Caco-2 (cell line): ENCODE measurements around the gene EPPIN. TPM values are rescaled to one million over a fixed set of nuclear protein-coding genes. Genes with fewer than 3 reads are reported as not detected.

Source experiments
- Bru-seq: library from RNA; stranded (reverse); fragments of 400-500 nt; gene quantifications from one replicate; lab custom pipeline; 2021; lab: Mats Ljungman, UMichigan
- BruChase-seq, 2 experiments: library from RNA; stranded (reverse); fragments of 400-500 nt; gene quantifications; one replicate each; lab custom pipeline; 2021; lab: Mats Ljungman, UMichigan
- BruUV-seq: library from RNA; stranded (reverse); fragments of 400-500 nt; replicated peaks from 2 replicates; lab custom pipeline; 2021; lab: Mats Ljungman, UMichigan
- CTCF ChIA-PET: fragments of 300-600 bp; sonication (Branson Sonifier 250); formaldehyde crosslinking; loops from one replicate; lab custom pipeline; 2022; ENCODE audit warnings: antibody characterized with exemption; lab: Charles Lee
- POLR2A ChIA-PET: fragments of 300-600 bp; sonication (Branson Sonifier 250); formaldehyde crosslinking; loops from one replicate; lab custom pipeline; 2022; ENCODE audit warnings: antibody characterized with exemption; lab: Charles Lee
- DNase-seq, 2 experiments: peaks; one replicate each; pipeline versions ENCODE4 v3.0.0 to v3.0.0-alpha.2; 2020 to 2022
- H3K27me3 ChIP-seq: replicated peaks from 2 replicates; pipeline ENCODE4 v1.6.0; 2011; ENCODE audit warnings: low read length; ENCODE audit not compliant: control insufficient read depth, insufficient read depth
- H3K36me3 ChIP-seq: 2 replicates; pipeline ENCODE4 v1.5.1; 2011; ENCODE audit warnings: low read length; ENCODE audit not compliant: control insufficient read depth, insufficient read depth
- H3K4me1 ChIP-seq: fragments of 250-450 bp; sonication (Bioruptor Pico); 2 replicates; pipeline ENCODE4 v1.5.1; 2020; ENCODE audit warnings: mild to moderate bottlenecking
- H3K4me3 ChIP-seq: 2 replicates; pipeline ENCODE4 v1.5.1; 2011; ENCODE audit warnings: low read depth, mild to moderate bottlenecking, control low read depth, low read length
- H3K9me3 ChIP-seq: fragments of 250-450 bp; sonication (Bioruptor Pico); 2 replicates; pipeline ENCODE4 v1.5.1; 2020; ENCODE audit warnings: mild to moderate bottlenecking, moderate library complexity
- H3K27ac Mint-ChIP-seq: one replicate; pipeline ENCODE4 v1.8.0; 2022; ENCODE audit warnings: mixed read lengths; ENCODE audit not compliant: unreplicated experiment
- H3K27me3 Mint-ChIP-seq: one replicate; pipeline ENCODE4 v1.8.0; 2022; ENCODE audit warnings: mixed read lengths; ENCODE audit not compliant: insufficient read depth, unreplicated experiment
- H3K36me3 Mint-ChIP-seq: one replicate; pipeline ENCODE4 v1.8.0; 2022; ENCODE audit warnings: mild to moderate bottlenecking, mixed read lengths; ENCODE audit not compliant: insufficient read depth, unreplicated experiment
- H3K4me1 Mint-ChIP-seq: one replicate; pipeline ENCODE4 v1.8.0; 2022; ENCODE audit warnings: low read depth, mixed read lengths; ENCODE audit not compliant: unreplicated experiment
- H3K4me3 Mint-ChIP-seq: one replicate; pipeline ENCODE4 v1.8.0; 2022; ENCODE audit warnings: mild to moderate bottlenecking, moderate library complexity, mixed read lengths; ENCODE audit not compliant: unreplicated experiment
- H3K9me3 Mint-ChIP-seq: one replicate; pipeline ENCODE4 v1.8.0; 2022; ENCODE audit warnings: mixed read lengths; ENCODE audit not compliant: unreplicated experiment
- CTCF ChIP-seq, 2 experiments: fragments of 200-600 bp in 1 of 2; IDR thresholded peaks; 1 replicate in 1 of 2; 2 replicates in 1 of 2; pipeline versions ENCODE4 v1.5.1 to v1.8.0; 2011 to 2022; ENCODE audit warnings: antibody characterized with exemption in 1 of 2, control low read depth in 1 of 2, inconsistent platforms in 1 of 2, low read depth in 1 of 2, low read length in 1 of 2, mild to moderate bottlenecking in 1 of 2, moderate library complexity in 1 of 2; ENCODE audit not compliant: insufficient read depth in 1 of 2, severe bottlenecking in 1 of 2, unreplicated experiment in 1 of 2
- intact Hi-C: fragments of 100-400 bp; cut with micrococcal nuclease; formaldehyde crosslinking; loops from one replicate; pipeline ENCODE4 v1.10.0; 2022; ENCODE audit not compliant: unreplicated experiment
- long read RNA-seq: library from polyadenylated mRNA; stranded (forward); transcript quantifications from one replicate; pipeline ENCODE4 v2.0.0, GENCODE V29; 2022
- total RNA-seq: library from RNA; stranded (reverse); gene quantifications from 2 replicates; pipeline ENCODE4 v1.2.3, GENCODE V29; 2022

Gene EPPIN
- not detected in 2 replicates for total RNA-seq
- Bru-seq, nascent RNA: not detected
- BruChase-seq, experiment 1, labeled RNA remaining after a 2-hour chase: not detected
- not detected for BruChase-seq, experiment 2, labeled RNA remaining after a 6-hour chase
- long read RNA-seq: 0 reads

DNA sequence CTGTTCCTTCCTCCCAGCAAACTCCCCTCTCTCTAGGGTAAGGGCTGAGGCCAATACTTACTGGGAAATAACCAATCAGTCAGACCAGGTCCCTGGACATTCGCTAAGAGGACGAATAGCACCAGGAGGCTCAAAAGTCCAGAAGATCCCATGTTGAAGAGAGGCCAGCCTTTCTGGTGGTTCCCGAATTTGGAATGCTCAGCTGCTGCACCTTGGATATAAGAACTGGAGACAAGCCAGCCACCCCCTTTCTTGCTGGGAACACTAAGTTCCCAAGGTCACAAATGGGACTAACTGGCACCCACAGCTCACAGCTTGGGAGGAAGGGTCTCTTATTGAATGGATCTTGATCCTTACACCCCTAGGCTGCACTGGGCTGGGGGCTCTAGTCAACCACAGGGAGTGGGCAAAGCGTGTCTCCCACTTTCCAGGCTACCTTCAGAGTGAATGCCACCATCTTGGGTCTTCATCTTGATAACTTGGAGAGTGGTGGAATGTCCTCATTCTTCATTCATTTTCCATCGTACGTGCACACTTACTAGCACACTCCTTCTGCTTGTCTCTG, at the start of gene EPPIN:
Gene EPPIN (minus strand): TSS at position 196 of the 565 bp plus-strand sequence. CDS start 44 bp downstream, at position 152.
- Mint-ChIP-seq H3K36me3 (no peaks in the 10 kb centered on the region), H3K27ac (no peak within 1 kb of the TSS), H3K4me1 (no peaks in the 10 kb centered on the region), H3K9me3 (peaks cover 10% of the 10 kb centered on the region), H3K4me3 (no peak within 1 kb of the TSS), H3K27me3 (peaks cover 30% of the 10 kb centered on the region)
- DNase-seq: no peak
- Histone ChIP-seq H3K9me3 (0 out of 2 replicates have a peak, but pooled peaks cover 3% of the 10 kb centered on the region), H3K4me3 (no peak within 1 kb of the TSS), H3K27me3 (peaks cover 2% of the 10 kb centered on the region; the same call in 1 of the 2 replicates), H3K4me1 (no peaks in the 10 kb centered on the region), H3K36me3 (no peaks in the 10 kb centered on the region)
- POLR2A ChIA-PET: no interaction called here
- intact Hi-C loops: loop anchor here (2.0 kb wide), 1 partner anchor 30 kb away; no protein-coding TSS in a partner anchor
- no TSS peak for BruUV-seq
- TF ChIP-seq CTCF (IDR thresholded peaks at IDR 0.05; ENCODE audit: insufficient read depth in 1 of 2, low read depth in 1 of 2, low read length in 1 of 2, severe bottlenecking in 1 of 2, unreplicated experiment in 1 of 2): no peak
- CTCF ChIA-PET: interaction anchor here (0.6 to 3.8 kb wide), 3 partner anchors 42 to 224 kb away, joined by 3 to 34 read pairs (median 4); no protein-coding TSS in a partner anchor

DNA sequence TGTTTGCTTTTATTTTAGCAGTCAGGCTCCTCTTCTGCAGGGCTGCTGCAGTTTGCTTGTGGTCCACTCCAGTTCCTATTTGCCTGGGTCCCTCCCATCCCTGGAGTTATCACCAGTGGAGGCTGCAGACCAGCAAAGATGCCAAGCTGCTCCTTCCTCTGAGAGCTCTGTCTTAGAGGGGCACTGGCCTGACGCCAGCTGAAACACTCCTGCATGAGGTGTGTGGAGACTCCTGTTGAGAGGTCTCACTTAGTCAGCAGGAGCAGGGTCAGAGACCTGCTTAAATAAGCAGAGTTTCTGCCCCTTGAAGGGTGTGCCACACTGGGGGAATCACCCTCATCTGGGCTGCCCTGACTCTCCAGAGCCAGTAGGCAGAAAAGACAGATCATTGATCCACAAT, 48.0 kb upstream of the EPPIN start:
- Histone ChIP-seq H3K4me1 (no peaks in the 10 kb centered on the region), H3K27me3 (0 out of 2 replicates have a peak, but pooled peaks cover 3% of the 10 kb centered on the region), H3K9me3 (peaks cover 7% of the 10 kb centered on the region), H3K4me3 (no peak overlapping the region), H3K36me3 (no peaks in the 10 kb centered on the region)
- Mint-ChIP-seq H3K36me3 (no peaks in the 10 kb centered on the region), H3K9me3 (peaks cover 10% of the 10 kb centered on the region), H3K27ac (no peak overlapping the region), H3K4me1 (no peaks in the 10 kb centered on the region), H3K4me3 (no peak overlapping the region), H3K27me3 (peaks cover 7% of the 10 kb centered on the region)
- ChIA-PET CTCF (interaction anchor here (1.0 to 3.8 kb wide), 3 partner anchors 34 to 176 kb away, joined by 3 to 38 read pairs (median 6); partner anchors contain the start of gene WFDC10A), POLR2A (no interaction called here)
- intact Hi-C loops: no loop called here
- BruUV-seq: no TSS peak
- TF ChIP-seq CTCF (IDR thresholded peaks at IDR 0.05; ENCODE audit: insufficient read depth in 1 of 2, low read depth in 1 of 2, low read length in 1 of 2, severe bottlenecking in 1 of 2, unreplicated experiment in 1 of 2): no peak
- no peak for DNase-seq

- BruUV-seq: no TSS peak
- Mint-ChIP-seq H3K27ac (no peak overlapping the region), H3K9me3 (peaks cover 10% of the 10 kb centered on the region), H3K4me3 (no peak overlapping the region), H3K36me3 (no peaks in the 10 kb centered on the region), H3K4me1 (peaks cover 6% of the 10 kb centered on the region), H3K27me3 (peaks cover 7% of the 10 kb centered on the region)
- intact Hi-C loops: loop anchor here (2.0 to 5.0 kb wide), 2 partner anchors 27 to 94 kb away; no protein-coding TSS in a partner anchor
- H3K4me1 ChIP-seq: no peaks in the 10 kb centered on the region
- TF ChIP-seq CTCF (IDR thresholded peaks at IDR 0.05; ENCODE audit: insufficient read depth in 1 of 2, low read depth in 1 of 2, low read length in 1 of 2, severe bottlenecking in 1 of 2, unreplicated experiment in 1 of 2): no peak
- no peak overlapping the region for H3K4me3 ChIP-seq
- peaks cover 7% of the 10 kb centered on the region for H3K9me3 ChIP-seq
- no peak for DNase-seq
- no peaks in the 10 kb centered on the region for H3K36me3 ChIP-seq
- CTCF ChIA-PET: interaction anchor here (0.6 to 3.8 kb wide), 3 partner anchors 13 to 206 kb away, joined by 3 to 38 read pairs (median 5); no protein-coding TSS in a partner anchor
- 0 out of 2 replicates have a peak, but pooled peaks cover 3% of the 10 kb centered on the region for H3K27me3 ChIP-seq
- POLR2A ChIA-PET: no interaction called here
These were observed 46.3 kb upstream of the EPPIN start for GRCh38 chr20:45593498-45593897.
